ENCODE data around the gene HNRNPAB. TPM values are rescaled to one million over a fixed set of nuclear protein-coding genes. Genes with fewer than 3 reads are reported as not detected.

HNRNPAB gene
- total and polyA plus RNA-seq, 2 donors (not counting 3 experiments of a cell fraction or from before 2014, with no cell fraction given), result 207 to 309 TPM

GRCh38 chr5:178210686-178211085 lies 6.4 kb downstream of the HNRNPAB start:
- CTCF ChIA-PET, result no interaction called here
- intact Hi-C loops (cut with micrococcal nuclease), result no loop called here
- no peak overlapping the region for H2AFZ ChIP-seq (ENCODE audit: low read depth, low read length)
- TSS peak; percentile 19 for BruUV-seq (replicated peaks)
- dilution Hi-C loops (cut with MboI; ENCODE audit: extremely low pct_ligation_motif_present, low sequenced_read_pairs), result no loop called here
- no peak overlapping the region for H3K4me2 ChIP-seq (ENCODE audit: insufficient read depth, low read length)
- no peak for DNase-seq (ENCODE audit: low read depth, low spot score)
- H3K4me1 ChIP-seq (ENCODE audit: control insufficient read depth, extremely low read depth, insufficient read depth, low read length), result peaks cover 19% of the 10 kb centered on the region
- TF ChIP-seq MYC (IDR thresholded peaks at IDR 0.05; ENCODE audit: low read depth, low read length), result no peak
- TF ChIP-seq EZH2 (IDR thresholded peaks at IDR 0.05; ENCODE audit: borderline replicate concordance, low read depth, low read length, severe bottlenecking), result no peak
- no peak for TF ChIP-seq JUN (IDR thresholded peaks at IDR 0.05; ENCODE audit: borderline replicate concordance, insufficient read depth, insufficient read length, low read depth)
- no peak for TF ChIP-seq FOS (IDR thresholded peaks at IDR 0.05; ENCODE audit: borderline replicate concordance, insufficient read depth, low read length)
- TF ChIP-seq, protein P1, sequence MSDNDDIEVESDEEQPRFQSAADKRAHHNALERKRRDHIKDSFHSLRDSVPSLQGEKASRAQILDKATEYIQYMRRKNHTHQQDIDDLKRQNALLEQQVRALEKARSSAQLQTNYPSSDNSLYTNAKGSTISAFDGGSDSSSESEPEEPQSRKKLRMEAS (IDR thresholded peaks at IDR 0.05; ENCODE audit: insufficient read depth, insufficient read length), result no peak
- no peak for TF ChIP-seq POLR2A (IDR thresholded peaks at IDR 0.05; ENCODE audit: low read depth, low read length)
- TF ChIP-seq, protein P2, sequence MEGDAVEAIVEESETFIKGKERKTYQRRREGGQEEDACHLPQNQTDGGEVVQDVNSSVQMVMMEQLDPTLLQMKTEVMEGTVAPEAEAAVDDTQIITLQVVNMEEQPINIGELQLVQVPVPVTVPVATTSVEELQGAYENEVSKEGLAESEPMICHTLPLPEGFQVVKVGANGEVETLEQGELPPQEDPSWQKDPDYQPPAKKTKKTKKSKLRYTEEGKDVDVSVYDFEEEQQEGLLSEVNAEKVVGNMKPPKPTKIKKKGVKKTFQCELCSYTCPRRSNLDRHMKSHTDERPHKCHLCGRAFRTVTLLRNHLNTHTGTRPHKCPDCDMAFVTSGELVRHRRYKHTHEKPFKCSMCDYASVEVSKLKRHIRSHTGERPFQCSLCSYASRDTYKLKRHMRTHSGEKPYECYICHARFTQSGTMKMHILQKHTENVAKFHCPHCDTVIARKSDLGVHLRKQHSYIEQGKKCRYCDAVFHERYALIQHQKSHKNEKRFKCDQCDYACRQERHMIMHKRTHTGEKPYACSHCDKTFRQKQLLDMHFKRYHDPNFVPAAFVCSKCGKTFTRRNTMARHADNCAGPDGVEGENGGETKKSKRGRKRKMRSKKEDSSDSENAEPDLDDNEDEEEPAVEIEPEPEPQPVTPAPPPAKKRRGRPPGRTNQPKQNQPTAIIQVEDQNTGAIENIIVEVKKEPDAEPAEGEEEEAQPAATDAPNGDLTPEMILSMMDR (IDR thresholded peaks at IDR 0.05; ENCODE audit: extremely low read depth in 1 of 2, insufficient read depth in 1 of 2, low read depth in 1 of 2, low read length in 2 of 2), result no peak
- TF ChIP-seq GATA2 (IDR thresholded peaks at IDR 0.05; ENCODE audit: insufficient read depth, insufficient read length, low read depth, low read length), result no peak
- no peak for TF ChIP-seq POLR2AphosphoS5 (IDR thresholded peaks at IDR 0.05; ENCODE audit: insufficient read depth, low read depth, low read length)
- peaks cover 39% of the 10 kb centered on the region for H3K79me2 ChIP-seq (ENCODE audit: control insufficient read depth, insufficient read depth, low read length)
- peaks cover 37 to 71% of the 10 kb centered on the region in 2 experiments for H3K36me3 ChIP-seq (ENCODE audit: control insufficient read depth in 2 of 2, extremely low read depth in 1 of 2, insufficient read depth in 2 of 2, low read length in 2 of 2)
- POLR2A ChIA-PET, result no interaction called here
- H3K9ac ChIP-seq (replicated peaks; ENCODE audit: extremely low read depth, insufficient read depth, low read length), result no peak overlapping the region
- FAIRE-seq, result no peak
- no peak overlapping the region for H3K27ac ChIP-seq (ENCODE audit: insufficient read depth, low read depth, low read length)
- no peaks in the 10 kb centered on the region for H3K9me3 ChIP-seq (replicated peaks; ENCODE audit: control insufficient read depth, insufficient read depth, low read length)
- no peaks in the 10 kb centered on the region for H3K9me1 ChIP-seq (replicated peaks; ENCODE audit: control insufficient read depth, extremely low read depth, insufficient read depth, low read length)
- no peak overlapping the region for H3K4me3 ChIP-seq (replicated peaks in 1 of 3; ENCODE audit: insufficient read depth in 1 of 3, low read depth in 1 of 3, low read length in 3 of 3)
- H3K27me3 ChIP-seq (ENCODE audit: control insufficient read depth in 2 of 2, insufficient read depth in 2 of 2, low read length in 2 of 2), result no peaks in the 10 kb centered on the region
- peaks cover 4% of the 10 kb centered on the region for H4K20me1 ChIP-seq (replicated peaks; ENCODE audit: control insufficient read depth, extremely low read depth, insufficient read depth, low read length)
